GM13977 (cell line): ENCODE measurements around the gene KCNAB1.

ENCODE experiments used
- DNase-seq: peaks from one replicate; pipeline ENCODE4 v3.0.0; 2012; ENCODE audit warnings: low spot score
- CTCF ChIP-seq: IDR thresholded peaks from 2 replicates; pipeline ENCODE4 v1.5.1; 2012; ENCODE audit warnings: mild to moderate bottlenecking, control low read depth; ENCODE audit not compliant: insufficient read depth; ENCODE audit errors: extremely low read depth, missing control alignments
- in situ Hi-C: fragments of 300-500 bp; cut with MboI; formaldehyde crosslinking; loops from one replicate; pipeline ENCODE4 v1.12.0; 2022; ENCODE audit warnings: low sequenced_read_pairs, low pct_unique_long_range_greater_than_20kb, mixed read lengths, inconsistent platforms; ENCODE audit not compliant: unreplicated experiment

Gene KCNAB1

DNA sequence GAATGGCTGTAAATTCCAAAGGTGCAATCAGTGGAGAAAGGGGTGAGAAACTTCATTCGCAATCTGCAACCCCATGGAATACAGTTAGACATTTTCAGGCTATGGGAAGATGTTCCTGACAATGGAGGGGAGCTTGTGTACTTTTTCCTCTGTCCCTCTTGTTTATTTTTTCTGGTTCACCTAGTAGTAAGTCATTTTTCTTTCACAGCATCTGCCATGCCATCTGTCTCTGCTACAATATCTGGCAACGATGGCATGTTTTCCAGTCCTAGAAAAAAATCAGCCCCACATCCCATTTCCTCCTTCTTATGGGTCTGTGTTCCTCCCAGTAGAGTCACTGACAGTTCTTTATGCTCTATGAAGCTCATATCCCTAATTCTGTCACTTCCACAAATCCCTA lies 358.5 kb downstream of the KCNAB1 start:
- no peak for TF ChIP-seq CTCF
- in situ Hi-C loops, result no loop called here
- DNase-seq, result no peak

DNA sequence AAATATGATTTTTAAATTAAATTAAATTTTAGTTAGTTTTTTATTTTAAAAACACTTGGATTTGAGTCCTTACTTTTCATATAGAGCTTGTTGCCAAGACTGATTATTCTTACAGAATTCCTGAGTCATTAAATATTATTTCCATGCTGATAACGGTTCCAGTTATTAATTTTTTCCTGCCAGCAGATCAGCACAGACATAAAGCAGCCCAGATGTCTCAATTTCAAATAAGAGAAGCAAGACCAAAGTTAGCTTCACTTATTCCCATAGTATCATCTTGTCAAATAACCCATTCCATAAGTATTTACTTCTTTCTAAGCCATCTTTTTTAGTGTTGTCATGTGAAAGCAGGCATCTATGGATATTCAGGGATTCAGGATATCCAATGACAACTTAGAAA lies 359.2 kb downstream of the KCNAB1 start:
- no peak for DNase-seq
- in situ Hi-C loops, result no loop called here
- no peak for TF ChIP-seq CTCF

- TF ChIP-seq CTCF, result no peak
- DNase-seq, result no peak
- in situ Hi-C loops, result no loop called here
These were observed 360.6 kb downstream of the KCNAB1 start for GRCh38 chr3:156480949-156481348.

DNA sequence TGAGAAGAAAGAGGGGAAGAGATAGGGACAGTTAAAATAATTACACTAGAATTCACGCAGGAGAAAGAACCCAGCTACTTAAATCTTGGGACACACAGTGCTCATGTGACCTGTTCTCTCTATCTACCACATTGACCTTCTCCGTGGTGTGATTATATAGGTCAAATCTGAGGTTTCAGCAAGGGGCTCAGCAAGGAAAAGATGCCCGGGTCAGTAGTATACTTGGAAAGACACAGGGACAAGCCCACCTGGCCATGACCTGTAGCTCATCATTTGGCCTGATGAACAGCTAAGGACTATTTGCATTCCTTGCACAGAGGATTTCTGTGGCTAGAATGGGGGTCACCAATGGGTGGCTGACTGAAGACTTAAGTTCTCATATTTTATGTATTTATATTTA lies 362.6 kb downstream of the KCNAB1 start:
- in situ Hi-C loops, result no loop called here
- no peak for DNase-seq
- no peak for TF ChIP-seq CTCF

- no peak for TF ChIP-seq CTCF
- in situ Hi-C loops, result no loop called here
- DNase-seq, result peak; percentile 26
These were observed 363.0 kb downstream of the KCNAB1 start for GRCh38 chr3:156483426-156483825.

GRCh38 chr3:156483961-156484787 lies 363.8 kb downstream of the KCNAB1 start:
- no peak for TF ChIP-seq CTCF
- in situ Hi-C loops, result no loop called here
- DNase-seq, result peak; percentile 21
